ENCODE results near the gene MAN1C1.

Gene MAN1C1

DNA sequence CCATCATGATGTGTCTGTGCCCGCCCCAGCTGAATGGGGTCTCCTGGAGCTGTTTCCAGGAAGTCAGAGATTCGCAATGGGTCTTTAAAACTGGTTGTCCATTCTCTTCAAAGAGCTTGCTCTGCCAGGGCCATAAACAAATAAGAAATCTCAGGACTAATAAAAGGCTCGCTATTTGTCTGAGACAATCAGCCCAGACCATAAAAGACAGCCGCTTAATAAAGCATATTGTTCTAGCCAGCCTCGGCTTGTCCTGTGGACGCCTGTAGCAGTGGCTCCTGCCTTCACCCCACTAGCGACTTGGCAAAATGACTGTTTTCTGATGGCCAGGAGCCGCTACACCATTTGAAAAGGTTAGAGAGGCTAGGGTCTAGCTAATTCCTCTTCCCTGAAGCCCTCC is 162.8 kb downstream of the MAN1C1 start:
- no peak overlapping the region for H3K4me3 ChIP-seq (ENCODE audit: low read depth, low read length)
- TF ChIP-seq, protein P1, sequence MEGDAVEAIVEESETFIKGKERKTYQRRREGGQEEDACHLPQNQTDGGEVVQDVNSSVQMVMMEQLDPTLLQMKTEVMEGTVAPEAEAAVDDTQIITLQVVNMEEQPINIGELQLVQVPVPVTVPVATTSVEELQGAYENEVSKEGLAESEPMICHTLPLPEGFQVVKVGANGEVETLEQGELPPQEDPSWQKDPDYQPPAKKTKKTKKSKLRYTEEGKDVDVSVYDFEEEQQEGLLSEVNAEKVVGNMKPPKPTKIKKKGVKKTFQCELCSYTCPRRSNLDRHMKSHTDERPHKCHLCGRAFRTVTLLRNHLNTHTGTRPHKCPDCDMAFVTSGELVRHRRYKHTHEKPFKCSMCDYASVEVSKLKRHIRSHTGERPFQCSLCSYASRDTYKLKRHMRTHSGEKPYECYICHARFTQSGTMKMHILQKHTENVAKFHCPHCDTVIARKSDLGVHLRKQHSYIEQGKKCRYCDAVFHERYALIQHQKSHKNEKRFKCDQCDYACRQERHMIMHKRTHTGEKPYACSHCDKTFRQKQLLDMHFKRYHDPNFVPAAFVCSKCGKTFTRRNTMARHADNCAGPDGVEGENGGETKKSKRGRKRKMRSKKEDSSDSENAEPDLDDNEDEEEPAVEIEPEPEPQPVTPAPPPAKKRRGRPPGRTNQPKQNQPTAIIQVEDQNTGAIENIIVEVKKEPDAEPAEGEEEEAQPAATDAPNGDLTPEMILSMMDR (IDR thresholded peaks at IDR 0.05) = no peak
- no peaks in the 10 kb centered on the region for H3K36me3 ChIP-seq (ENCODE audit: control insufficient read depth, insufficient read depth, low read length)
- H3K4me2 ChIP-seq (ENCODE audit: low read length) = no peak overlapping the region
- H2AFZ ChIP-seq = no peak overlapping the region
- no peaks in the 10 kb centered on the region for H3K79me2 ChIP-seq
- H3K27ac ChIP-seq = no peak overlapping the region
- no peak overlapping the region for H3K9ac ChIP-seq
- peaks cover 8% of the 10 kb centered on the region for H3K4me1 ChIP-seq
- H3K9me3 ChIP-seq (ENCODE audit: control insufficient read depth, low read length) = no peaks in the 10 kb centered on the region
- no peaks in the 10 kb centered on the region for H3K27me3 ChIP-seq (ENCODE audit: control insufficient read depth, insufficient read depth, low read length)

DNA sequence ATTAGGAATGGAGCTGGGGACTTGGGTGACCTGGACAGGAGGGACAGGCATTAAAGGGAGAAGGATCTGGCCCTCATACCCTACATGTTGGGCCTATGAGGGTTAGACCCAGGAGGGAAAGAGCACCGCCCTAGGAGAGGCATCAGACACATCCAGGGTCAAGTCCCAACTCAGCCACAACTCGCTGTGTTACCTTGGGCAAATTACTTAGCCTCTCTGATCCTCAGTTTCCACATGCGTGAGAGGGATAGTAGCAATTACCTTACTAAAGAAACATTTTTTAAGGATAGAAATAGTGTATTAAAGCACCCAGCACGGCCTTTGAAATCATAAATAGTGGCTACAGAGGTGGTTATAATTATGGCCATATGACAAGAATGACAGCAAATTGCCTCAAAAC is 163.3 kb downstream of the MAN1C1 start:
- no peak overlapping the region for H3K4me3 ChIP-seq (ENCODE audit: low read depth, low read length)
- no peaks in the 10 kb centered on the region for H3K27me3 ChIP-seq (ENCODE audit: control insufficient read depth, insufficient read depth, low read length)
- TF ChIP-seq, protein P1 (IDR thresholded peaks at IDR 0.05) = no peak
- peaks cover 6% of the 10 kb centered on the region for H3K4me1 ChIP-seq
- no peak overlapping the region for H3K27ac ChIP-seq
- no peaks in the 10 kb centered on the region for H3K79me2 ChIP-seq
- no peaks in the 10 kb centered on the region for H3K9me3 ChIP-seq (ENCODE audit: control insufficient read depth, low read length)
- no peaks in the 10 kb centered on the region for H3K36me3 ChIP-seq (ENCODE audit: control insufficient read depth, insufficient read depth, low read length)
- no peak overlapping the region for H3K4me2 ChIP-seq (ENCODE audit: low read length)
- H2AFZ ChIP-seq = no peak overlapping the region
- no peak overlapping the region for H3K9ac ChIP-seq

DNA sequence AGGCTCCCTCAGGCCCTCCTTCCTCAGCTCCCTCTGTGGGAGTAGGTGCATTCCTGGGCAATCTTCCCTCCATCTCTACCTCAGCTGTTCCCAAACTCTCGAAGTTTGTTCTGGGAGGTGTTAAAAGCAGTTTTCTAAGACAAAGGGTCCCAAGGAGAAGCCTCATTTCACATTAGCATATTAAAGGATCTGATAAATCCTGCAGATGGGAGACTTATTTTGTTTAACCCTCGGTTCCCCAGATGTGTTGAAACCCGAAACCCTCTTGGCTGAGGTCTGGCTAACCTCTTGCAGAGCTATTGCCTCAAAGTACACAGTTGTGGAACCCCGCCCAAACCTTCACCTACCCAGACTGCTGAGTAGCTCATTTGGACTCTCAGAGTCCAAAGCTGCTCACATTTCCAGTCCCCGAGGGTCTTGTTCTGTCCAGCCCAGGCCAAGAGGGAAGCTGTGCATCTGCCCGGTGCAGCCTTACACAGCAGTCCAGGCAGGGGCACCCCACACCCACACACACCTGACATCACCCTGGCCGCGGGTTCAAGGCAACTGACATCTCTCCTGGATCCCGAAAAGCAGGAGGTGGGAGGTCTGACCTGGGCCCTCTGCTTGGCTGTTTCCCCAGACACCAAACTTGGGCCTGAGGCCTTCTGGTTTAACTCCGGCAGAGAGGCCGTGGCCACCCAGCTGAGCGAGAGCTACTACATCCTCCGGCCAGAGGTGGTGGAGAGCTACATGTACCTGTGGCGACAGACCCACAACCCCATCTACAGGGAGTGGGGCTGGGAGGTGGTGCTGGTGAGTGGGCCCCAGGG is 163.9 kb downstream of the MAN1C1 start:
- H3K36me3 ChIP-seq (ENCODE audit: control insufficient read depth, insufficient read depth, low read length) = no peaks in the 10 kb centered on the region
- H3K9ac ChIP-seq = no peak overlapping the region
- peaks cover 3% of the 10 kb centered on the region for H3K4me1 ChIP-seq
- no peak overlapping the region for H3K4me2 ChIP-seq (ENCODE audit: low read length)
- no peaks in the 10 kb centered on the region for H3K27me3 ChIP-seq (ENCODE audit: control insufficient read depth, insufficient read depth, low read length)
- TF ChIP-seq, protein P1 (IDR thresholded peaks at IDR 0.05) = no peak
- no peak overlapping the region for H3K27ac ChIP-seq
- no peak overlapping the region for H3K4me3 ChIP-seq (ENCODE audit: low read depth, low read length)
- no peaks in the 10 kb centered on the region for H3K79me2 ChIP-seq
- H3K9me3 ChIP-seq (ENCODE audit: control insufficient read depth, low read length) = no peaks in the 10 kb centered on the region
- H2AFZ ChIP-seq = no peak overlapping the region

DNA sequence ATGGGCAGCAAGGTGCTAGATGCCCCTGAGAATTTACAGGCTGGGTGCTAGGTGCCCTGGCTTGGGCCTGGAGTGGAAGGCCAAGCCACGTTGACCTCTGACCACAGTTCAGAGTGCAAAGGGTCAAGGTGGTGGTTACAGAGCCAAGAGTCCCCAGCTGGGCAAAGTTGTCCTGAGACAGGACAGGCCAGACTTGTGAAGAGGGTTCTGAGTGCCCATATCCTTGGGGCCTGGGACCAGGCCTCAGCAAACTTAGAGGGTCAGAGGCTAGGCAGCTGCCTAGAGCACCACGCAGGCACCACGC is 164.5 kb downstream of the MAN1C1 start:
- H3K36me3 ChIP-seq (ENCODE audit: control insufficient read depth, insufficient read depth, low read length) = no peaks in the 10 kb centered on the region
- H3K9me3 ChIP-seq (ENCODE audit: control insufficient read depth, low read length) = no peaks in the 10 kb centered on the region
- H3K4me3 ChIP-seq (ENCODE audit: low read depth, low read length) = no peak overlapping the region
- H3K4me2 ChIP-seq (ENCODE audit: low read length) = no peak overlapping the region
- TF ChIP-seq, protein P1 (IDR thresholded peaks at IDR 0.05) = no peak
- H3K27me3 ChIP-seq (ENCODE audit: control insufficient read depth, insufficient read depth, low read length) = no peaks in the 10 kb centered on the region
- no peak overlapping the region for H3K9ac ChIP-seq
- H3K79me2 ChIP-seq = no peaks in the 10 kb centered on the region
- H3K4me1 ChIP-seq = peaks cover 3% of the 10 kb centered on the region
- H3K27ac ChIP-seq = no peak overlapping the region
- H2AFZ ChIP-seq = no peak overlapping the region

DNA sequence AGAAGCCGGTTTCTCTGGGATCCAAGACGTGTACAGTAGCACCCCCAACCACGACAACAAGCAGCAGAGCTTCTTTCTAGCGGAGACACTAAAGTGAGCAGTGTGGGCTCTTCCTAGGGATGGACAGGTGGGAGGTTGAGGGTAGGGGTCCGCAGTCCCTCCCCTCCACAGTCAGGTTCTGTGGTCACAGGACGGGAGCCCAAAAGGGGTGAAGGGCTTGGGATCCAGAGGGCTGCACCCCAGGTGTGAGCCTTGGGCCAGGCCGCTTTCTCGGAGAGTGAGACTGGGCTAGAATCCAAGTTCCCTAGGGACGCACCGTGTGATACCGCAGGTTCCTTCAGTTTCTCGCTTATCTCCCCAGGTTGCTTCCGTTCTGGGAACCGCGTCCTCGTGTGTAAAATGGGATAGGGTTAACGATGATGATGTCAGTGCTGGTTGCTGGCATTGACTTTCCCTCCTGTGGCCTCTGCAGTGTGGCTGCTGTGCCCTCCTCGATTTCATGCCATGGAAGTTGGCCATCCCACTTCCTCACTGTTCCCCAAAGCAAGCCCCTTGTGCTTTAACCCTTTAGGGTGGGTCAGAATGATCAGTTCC is 166.1 kb downstream of the MAN1C1 start:
- Histone ChIP-seq H3K4me2 (ENCODE audit: low read length) (no peak overlapping the region), H3K27me3 (ENCODE audit: control insufficient read depth, insufficient read depth, low read length) (no peaks in the 10 kb centered on the region), H2AFZ (no peak overlapping the region), H3K9me3 (ENCODE audit: control insufficient read depth, low read length) (no peaks in the 10 kb centered on the region), H3K9ac (no peak overlapping the region), H3K36me3 (ENCODE audit: control insufficient read depth, insufficient read depth, low read length) (no peaks in the 10 kb centered on the region), H3K79me2 (no peaks in the 10 kb centered on the region), H3K4me3 (ENCODE audit: low read depth, low read length) (no peak overlapping the region), H3K27ac (no peak overlapping the region), H3K4me1 (peaks cover 3% of the 10 kb centered on the region)
- TF ChIP-seq, protein P1 (IDR thresholded peaks at IDR 0.05) = no peak

Measured in parathyroid adenoma (tissue), 2 donors.